B cell (primary cell): Measurements from ENCODE around the gene ARHGEF38. TPM values are rescaled to one million over a fixed set of nuclear protein-coding genes. Genes with fewer than 3 reads are reported as not detected.

Experiments
- ATAC-seq: fragments of 200-7000 bp; cut with Tn5 transposase; one replicate; pipeline ENCODE4 v1.10.0; 2021; ENCODE audit warnings: low read depth, mild to moderate bottlenecking, moderate number of reproducible peaks, moderate library complexity
- CTCF ChIA-PET: fragments of 350-600 bp; sonication (Branson Sonifier 250); formaldehyde crosslinking; loops from one replicate; lab custom pipeline; 2021; ENCODE audit warnings: antibody characterized with exemption, inconsistent platforms; lab: Charles Lee
- POLR2A ChIA-PET: fragments of 350-600 bp; sonication (Branson Sonifier 250); formaldehyde crosslinking; loops from one replicate; lab custom pipeline; 2021; ENCODE audit warnings: antibody characterized with exemption; lab: Charles Lee
- DNase-seq: peaks from one replicate; pipeline ENCODE4 v3.0.0; 2013
- H2AFZ ChIP-seq: 2 replicates; pipeline ENCODE4 v1.6.1; 2012; ENCODE audit warnings: mild to moderate bottlenecking, low read depth, low read length; ENCODE audit not compliant: insufficient read depth, poor library complexity, severe bottlenecking
- H3K27ac ChIP-seq, 2 donors: 1 replicate in 1 of 2; 2 replicates in 1 of 2; pipeline ENCODE4 v1.5.1; 2012 to 2013; ENCODE audit warnings: low read length in 2 of 2, mild to moderate bottlenecking in 2 of 2, moderate library complexity in 1 of 2
- H3K27me3 ChIP-seq, 4 experiments: fragments of 200-600 bp in 1 of 4; sonication (generic) in 1 of 4; replicated peaks in 1 of 4; 1 replicate in 2 of 4; 2 replicates in 2 of 4; pipeline versions ENCODE4 v1.6.1 to v1.7.0; 2013 to 2016; ENCODE audit warnings: low read length in 3 of 4, mild to moderate bottlenecking in 2 of 4, mixed read lengths in 1 of 4, moderate library complexity in 1 of 4; ENCODE audit not compliant: insufficient read depth in 4 of 4, control insufficient read depth in 3 of 4; ENCODE audit errors: control extremely low read depth in 1 of 4
- H3K36me3 ChIP-seq, 2 experiments: replicated peaks in 1 of 2; 1 replicate in 1 of 2; 2 replicates in 1 of 2; pipeline versions ENCODE4 v1.6.1 to v1.7.1; 2013; ENCODE audit warnings: low read length in 1 of 2; ENCODE audit not compliant: insufficient read depth in 2 of 2, control insufficient read depth in 1 of 2; ENCODE audit errors: control extremely low read depth in 1 of 2, extremely low read depth in 1 of 2
- H3K4me1 ChIP-seq, 2 donors: fragments of 200-600 bp in 1 of 2; sonication (generic) in 1 of 2; 1 replicate in 1 of 2; 2 replicates in 1 of 2; pipeline versions ENCODE4 v1.5.1 to v1.6.1; 2013 to 2017; ENCODE audit warnings: low read length in 2 of 2; ENCODE audit not compliant: control insufficient read depth in 2 of 2, insufficient read depth in 2 of 2
- H3K4me2 ChIP-seq: replicated peaks from 2 replicates; pipeline ENCODE3; 2012; ENCODE audit warnings: mild to moderate bottlenecking, low read depth, low read length; ENCODE audit not compliant: poor library complexity, severe bottlenecking
- H3K4me3 ChIP-seq, 5 experiments: fragments of 200-600 bp in 1 of 5; sonication (generic) in 1 of 5; 1 replicate in 3 of 5; 2 replicates in 2 of 5; pipeline versions ENCODE4 v1.5.1 to v1.7.0; 2011 to 2016; ENCODE audit warnings: low read length in 4 of 5, mild to moderate bottlenecking in 4 of 5, low read depth in 2 of 5, control low read depth in 1 of 5, moderate library complexity in 1 of 5; ENCODE audit not compliant: insufficient read depth in 1 of 5; ENCODE audit errors: control extremely low read depth in 1 of 5, extremely low read depth in 1 of 5
- H3K79me2 ChIP-seq: fragments of 200-600 bp; sonication (generic); one replicate; pipeline ENCODE4 v1.6.0; 2016; ENCODE audit warnings: low read length; ENCODE audit not compliant: control insufficient read depth, insufficient read depth
- H3K9ac ChIP-seq: fragments of 200-600 bp; sonication (generic); 2 replicates; pipeline ENCODE4 v1.6.1; 2017; ENCODE audit warnings: mild to moderate bottlenecking, low read length, moderate library complexity
- H3K9me3 ChIP-seq, 3 donors: one replicate each; pipeline versions ENCODE4 v1.6.1 to v1.7.1; 2013; ENCODE audit warnings: low read length in 2 of 3; ENCODE audit not compliant: control insufficient read depth in 2 of 3, insufficient read depth in 1 of 3; ENCODE audit errors: control extremely low read depth in 1 of 3
- H4K20me1 ChIP-seq: 2 replicates; pipeline ENCODE4 v1.6.0; 2012; ENCODE audit warnings: mild to moderate bottlenecking, low read length; ENCODE audit not compliant: insufficient read depth, control insufficient read depth, poor library complexity, severe bottlenecking
- H3K27ac Mint-ChIP-seq: one replicate; pipeline ENCODE4 v1.8.0; 2021; ENCODE audit warnings: mixed read lengths
- H3K27me3 Mint-ChIP-seq: one replicate; pipeline ENCODE4 v1.8.0; 2021; ENCODE audit warnings: mixed read lengths
- H3K4me1 Mint-ChIP-seq: one replicate; pipeline ENCODE4 v1.8.0; 2021; ENCODE audit warnings: mixed read lengths
- H3K4me3 Mint-ChIP-seq: one replicate; pipeline ENCODE4 v1.8.0; 2021; ENCODE audit warnings: mixed read lengths
- H3K9me3 Mint-ChIP-seq: one replicate; pipeline ENCODE4 v1.8.0; 2022; ENCODE audit warnings: mixed read lengths; ENCODE audit not compliant: insufficient read depth
- EZH2 ChIP-seq: IDR thresholded peaks from 2 replicates; pipeline ENCODE4 v1.6.1; 2012; ENCODE audit warnings: borderline replicate concordance, low read depth, mild to moderate bottlenecking, moderate library complexity, low read length; ENCODE audit not compliant: insufficient read depth, poor library complexity, severe bottlenecking
- WGBS: methylation state at CpG from one replicate; pipeline ENCODE4 v1.1.5; 2013; ENCODE audit warnings: missing lambda C conversion rate; ENCODE audit not compliant: insufficient coverage; 5-methylcytosine and 5-hydroxymethylcytosine counted together
- intact Hi-C: fragments of 100-400 bp; cut with micrococcal nuclease; formaldehyde crosslinking; loops from one replicate; pipeline ENCODE4 v1.10.0; 2022
- polyA plus RNA-seq: library from polyadenylated mRNA; depleted of rRNA; stranded (reverse); fragments of >200 nt; gene quantifications from 2 replicates; pipeline ENCODE4 v1.2.3, GENCODE V29; 2012
- total RNA-seq, 2 donors: library from RNA; stranded (reverse); fragments of 120-200 nt in 1 of 2; gene quantifications; 1 replicate in 1 of 2; 2 replicates in 1 of 2; pipeline versions ENCODE4 v1.2.3 to v1.2.4, GENCODE V29; 2013 to 2022
- TF ChIP-seq, protein P1 (sequence below): fragments of 200-600 bp; IDR thresholded peaks from one replicate; pipeline ENCODE4 v1.8.0; 2022; ENCODE audit warnings: antibody characterized with exemption, mild to moderate bottlenecking

Gene ARHGEF38
- total and polyA plus RNA-seq, 2 donors (not counting 1 experiment from before 2014, with no cell fraction given), result not detected

DNA sequence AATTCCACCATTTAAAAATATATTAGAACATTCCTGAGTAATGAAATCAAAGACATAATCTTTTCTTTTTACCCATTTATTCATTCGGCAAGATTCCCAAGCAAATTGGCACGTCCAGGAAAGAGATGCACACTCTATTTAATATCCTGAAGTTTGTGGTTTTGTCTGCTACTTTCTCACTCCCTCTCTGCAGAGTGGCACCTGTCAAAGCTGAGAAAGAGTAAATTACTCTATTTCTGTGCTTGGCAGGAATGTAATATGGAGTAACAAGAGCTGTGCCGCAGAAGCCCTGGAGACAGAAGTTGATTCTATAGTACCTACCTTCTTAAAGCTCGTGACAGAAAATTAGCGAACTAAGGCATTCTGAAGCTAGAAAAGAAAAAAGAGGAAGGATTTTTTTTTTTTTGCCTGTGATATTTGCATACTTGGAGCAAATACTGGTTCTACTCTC is 161.7 kb downstream of the ARHGEF38 start:
- no peaks in the 10 kb centered on the region for H4K20me1 ChIP-seq
- no peaks in the 10 kb centered on the region for H3K36me3 ChIP-seq
- no peaks in the 10 kb centered on the region for H3K9me3 ChIP-seq
- Mint-ChIP-seq H3K4me1 (peaks cover 27% of the 10 kb centered on the region), H3K9me3 (no peaks in the 10 kb centered on the region), H3K27me3 (no peaks in the 10 kb centered on the region), H3K27ac (peak overlapping the region; percentile 87), H3K4me3 (peak overlapping the region; percentile 93)
- H3K27ac ChIP-seq, result peak overlapping the region; percentile 22 to 60
- H3K4me3 ChIP-seq, result peak overlapping the region; percentile 21 to 81 (median 50)
- no peaks in the 10 kb centered on the region for H3K27me3 ChIP-seq
- H3K4me1 ChIP-seq, result peaks cover 16 to 18% of the 10 kb centered on the region in 2 donors
- intact Hi-C loops, result loop anchor here (2.0 kb wide), 1 partner anchor 783 kb away; no protein-coding TSS in a partner anchor
- H3K9ac ChIP-seq, result peak overlapping the region; percentile 67
- peak overlapping the region; percentile 72 for H2AFZ ChIP-seq
- peak overlapping the region; percentile 86 for H3K4me2 ChIP-seq
- ChIA-PET CTCF (interaction anchor here (0.6 to 3.1 kb wide), 6 partner anchors 8 to 245 kb away, joined by 3 to 39 read pairs (median 5); partner anchors contain the start of gene PPA2), POLR2A (no interaction called here)
- TF ChIP-seq, protein P1, sequence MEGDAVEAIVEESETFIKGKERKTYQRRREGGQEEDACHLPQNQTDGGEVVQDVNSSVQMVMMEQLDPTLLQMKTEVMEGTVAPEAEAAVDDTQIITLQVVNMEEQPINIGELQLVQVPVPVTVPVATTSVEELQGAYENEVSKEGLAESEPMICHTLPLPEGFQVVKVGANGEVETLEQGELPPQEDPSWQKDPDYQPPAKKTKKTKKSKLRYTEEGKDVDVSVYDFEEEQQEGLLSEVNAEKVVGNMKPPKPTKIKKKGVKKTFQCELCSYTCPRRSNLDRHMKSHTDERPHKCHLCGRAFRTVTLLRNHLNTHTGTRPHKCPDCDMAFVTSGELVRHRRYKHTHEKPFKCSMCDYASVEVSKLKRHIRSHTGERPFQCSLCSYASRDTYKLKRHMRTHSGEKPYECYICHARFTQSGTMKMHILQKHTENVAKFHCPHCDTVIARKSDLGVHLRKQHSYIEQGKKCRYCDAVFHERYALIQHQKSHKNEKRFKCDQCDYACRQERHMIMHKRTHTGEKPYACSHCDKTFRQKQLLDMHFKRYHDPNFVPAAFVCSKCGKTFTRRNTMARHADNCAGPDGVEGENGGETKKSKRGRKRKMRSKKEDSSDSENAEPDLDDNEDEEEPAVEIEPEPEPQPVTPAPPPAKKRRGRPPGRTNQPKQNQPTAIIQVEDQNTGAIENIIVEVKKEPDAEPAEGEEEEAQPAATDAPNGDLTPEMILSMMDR, result no peak
- TF ChIP-seq EZH2, result no peak
- no CpG with 5 or more reads among the region's 5 CpGs for WGBS
- H3K79me2 ChIP-seq, result peaks cover 25% of the 10 kb centered on the region
- peak; percentile 70 for DNase-seq
- ATAC-seq, result peak; percentile 92

DNA sequence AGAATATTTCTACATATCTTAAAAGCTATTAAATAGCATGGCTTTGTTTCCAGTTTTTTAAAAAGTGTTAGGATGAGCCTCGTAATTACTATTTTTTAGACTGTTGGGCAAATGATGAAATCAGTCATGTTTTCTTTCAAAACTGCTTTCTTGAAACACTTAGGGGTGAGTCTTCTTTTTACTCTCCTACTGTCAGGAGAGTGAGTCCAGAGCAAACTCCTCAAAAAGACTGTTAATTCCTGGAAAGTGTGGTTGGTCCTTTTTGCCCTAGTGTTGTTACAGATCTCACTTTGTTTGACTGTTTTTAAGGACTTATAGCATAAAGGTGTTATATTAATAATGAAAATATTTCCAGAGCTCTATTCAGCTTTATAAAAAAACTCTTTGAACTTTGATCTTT is 162.5 kb downstream of the ARHGEF38 start:
- Histone ChIP-seq H3K9me3 (no peaks in the 10 kb centered on the region), H4K20me1 (no peaks in the 10 kb centered on the region), H3K9ac (peak overlapping the region; percentile 40), H3K4me2 (peak overlapping the region; percentile 86), H3K36me3 (no peaks in the 10 kb centered on the region), H3K4me1 (peaks cover 8 to 11% of the 10 kb centered on the region in 2 donors), H3K27me3 (no peaks in the 10 kb centered on the region), H3K4me3 (no peak overlapping the region), H3K27ac (peak overlapping the region in 1 of 2 donors; percentile 12), H2AFZ (no peak overlapping the region), H3K79me2 (peaks cover 17% of the 10 kb centered on the region)
- POLR2A ChIA-PET, result no interaction called here
- intact Hi-C loops, result loop anchor here (1.0 to 2.0 kb wide), 3 partner anchors 194 to 784 kb away; no protein-coding TSS in a partner anchor
- CTCF ChIA-PET, result interaction anchor here (0.6 to 3.1 kb wide), 13 partner anchors 10 to 784 kb away, joined by 3 to 39 read pairs (median 3); partner anchors contain the start of gene PPA2
- no CpG with 5 or more reads among the region's 1 CpG for WGBS
- Mint-ChIP-seq H3K4me1 (peaks cover 19% of the 10 kb centered on the region), H3K27me3 (no peaks in the 10 kb centered on the region), H3K9me3 (no peaks in the 10 kb centered on the region), H3K4me3 (no peak overlapping the region), H3K27ac (no peak overlapping the region)
- TF ChIP-seq, protein P1, result no peak
- no peak for DNase-seq
- no peak for ATAC-seq
